ENCODE data around the gene MARK3. TPM values are rescaled to one million over a fixed set of nuclear protein-coding genes. Genes with fewer than 3 reads are reported as not detected.

Gene MARK3
- total and polyA plus RNA-seq, 2 of the 4 experiments (the other 2 are of a cell fraction), result 78.5 to 80.5 TPM

DNA sequence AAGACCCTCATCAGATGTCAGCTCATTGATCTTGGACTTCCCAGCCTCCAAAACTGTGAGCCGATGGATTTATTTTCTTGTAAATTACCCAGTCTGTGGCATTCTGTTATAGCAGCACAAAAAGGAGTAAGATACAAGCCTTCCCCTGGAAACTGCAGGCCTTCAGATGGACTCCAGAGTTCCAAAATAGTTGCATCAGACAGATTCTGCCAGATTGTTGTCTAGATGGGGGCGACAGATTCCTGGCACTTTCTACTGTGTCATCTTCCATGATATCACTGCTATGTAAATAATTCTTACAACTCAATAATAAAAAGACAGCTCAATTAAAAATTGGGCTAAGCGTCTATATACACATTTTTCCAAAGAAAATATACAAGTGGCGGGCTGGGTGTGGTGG, 17.2 kb upstream of the MARK3 start:
- Histone ChIP-seq H4K5ac (ENCODE audit: low read depth, low read length) (peak overlapping the region; percentile 19; the same call in 1 of the 2 replicates), H4K91ac (ENCODE audit: insufficient read depth, low read depth, low read length) (peak overlapping the region; percentile 78), H2BK15ac (ENCODE audit: low read depth, low read length) (peak overlapping the region; percentile 84; the same call in 2 of the 3 replicates), H2BK120ac (ENCODE audit: low read depth, low read length) (peak overlapping the region; percentile 87), H3K79me1 (ENCODE audit: low read depth in 1 of 2, low read length in 2 of 2) (peaks cover 0 to 3% of the 10 kb centered on the region in 2 experiments; a peak in 1 of 4 replicates), H3K4ac (ENCODE audit: low read depth, low read length) (peak overlapping the region; percentile 76; the same call in 1 of the 2 replicates), H3K18ac (ENCODE audit: low read depth, low read length) (peak overlapping the region; percentile 62), H3K9ac (ENCODE audit: low read depth, low read length) (peak overlapping the region; percentile 83), H2BK20ac (ENCODE audit: low read depth, low read length) (peak overlapping the region; percentile 88), H3K9me3 (ENCODE audit: control insufficient read depth, insufficient read depth, low read length) (peaks cover under 1% of the 10 kb centered on the region), H3K4me3 (ENCODE audit: insufficient read depth, low read depth, low read length) (no peak overlapping the region), H3K9me1 (ENCODE audit: insufficient read depth, low read length) (peaks cover 8% of the 10 kb centered on the region), H2AFZ (replicated peaks; ENCODE audit: low read length, poor library complexity) (no peak overlapping the region), H3K27me3 (ENCODE audit: control insufficient read depth, insufficient read depth, low read length) (no peaks in the 10 kb centered on the region), H4K8ac (ENCODE audit: low read depth in 2 of 2, low read length in 2 of 2) (peak overlapping the region; percentile 58 to 91; a peak in 3 of 4 replicates), H3K56ac (ENCODE audit: extremely low read depth, insufficient read depth, low read length) (no peak overlapping the region; the same call in 1 of the 2 replicates), H2AK9ac (replicated peaks; ENCODE audit: low read depth, low read length, poor library complexity) (no peak overlapping the region), H4K20me1 (ENCODE audit: insufficient read depth, low read length) (no peaks in the 10 kb centered on the region), H3K27ac (ENCODE audit: insufficient read depth, low read length) (peak overlapping the region; percentile 88; the same call in 1 of the 2 replicates), H3K4me2 (ENCODE audit: low read depth, low read length) (no peak overlapping the region), H3K23ac (ENCODE audit: low read depth, low read length) (peak overlapping the region; percentile 55), H2AK5ac (ENCODE audit: low read depth, low read length) (0 out of 2 replicates have a peak overlapping the region, but pooled peaks have one; percentile 45), H3K36me3 (ENCODE audit: control insufficient read depth, insufficient read depth, low read length) (no peaks in the 10 kb centered on the region), H3K14ac (replicated peaks; ENCODE audit: low read depth, low read length) (peak overlapping the region; percentile 77), H3K4me1 (ENCODE audit: control insufficient read depth, insufficient read depth, low read length) (peaks cover 8% of the 10 kb centered on the region; the same call in 1 of the 2 replicates), H2BK5ac (ENCODE audit: low read depth, low read length, poor library complexity, severe bottlenecking) (peak overlapping the region; percentile 59)
- in situ Hi-C loops (cut with MboI; ENCODE audit: low sequenced_read_pairs), result no loop called here
- ChIA-PET CTCF (interaction anchor here (0.6 to 0.7 kb wide), 2 partner anchors 34 to 133 kb away, joined by 3 to 4 read pairs; no protein-coding TSS in a partner anchor), POLR2A (ENCODE audit: unreplicated experiment) (no interaction called here)
- dilution Hi-C loops (cut with HindIII; ENCODE audit: low sequenced_read_pairs, unreplicated experiment), result no loop called here
- DNase-seq, result peak; percentile 31
- 40% methylated on average over 1 of the region's 4 CpGs; no CpG with 5 or more reads in 1 of the 2 experiments for WGBS, 2 experiments (ENCODE audit: extremely low coverage in 2 of 2, insufficient read length in 1 of 2)
- peak; percentile 30; the same call in 1 of the 2 replicates for ATAC-seq (ENCODE audit: low read depth)
- BruUV-seq (replicated peaks), result no TSS peak
- TF ChIP-seq NFE2L2 (IDR thresholded peaks at IDR 0.05; ENCODE audit: low read depth, low read length) (no peak), CHD1 (IDR thresholded peaks at IDR 0.05; ENCODE audit: low read depth, low read length) (no peak), CEBPB (IDR thresholded peaks at IDR 0.05; ENCODE audit: low read depth, low read length) (0 out of 2 replicates have a peak, but pooled peaks have one; percentile 23), BHLHE40 (IDR thresholded peaks at IDR 0.05; ENCODE audit: low read depth, low read length) (no peak)
- intact Hi-C loops (cut with micrococcal nuclease), result no loop called here

Measured in IMR-90 (cell line).